Measurements from ENCODE around the gene LECT2.

LECT2 gene

GRCh38 chr5:135993880-135994636 is 39.3 kb upstream of the LECT2 start:
- no peak overlapping the region for H3K4ac ChIP-seq (ENCODE audit: low read depth, low read length)
- H2AK5ac ChIP-seq (ENCODE audit: low read length): no peak overlapping the region
- no peak overlapping the region for H3K18ac ChIP-seq (ENCODE audit: low read length)
- H3K27ac ChIP-seq (ENCODE audit: low read depth, low read length): no peak overlapping the region
- no peak overlapping the region for H4K8ac ChIP-seq (ENCODE audit: low read depth, low read length)
- no peaks in the 10 kb centered on the region for H3K36me3 ChIP-seq (ENCODE audit: control insufficient read depth, insufficient read depth, low read length)
- no peaks in the 10 kb centered on the region for H3K4me1 ChIP-seq (ENCODE audit: control insufficient read depth, low read depth, low read length)
- no peak overlapping the region for H3K23ac ChIP-seq (ENCODE audit: low read length)
- no peak overlapping the region for H3K4me3 ChIP-seq (ENCODE audit: low read length)
- no peaks in the 10 kb centered on the region for H3K27me3 ChIP-seq (ENCODE audit: insufficient read depth, low read length, poor library complexity)
- no peak for DNase-seq
- no peak overlapping the region for H2BK120ac ChIP-seq (ENCODE audit: low read depth, low read length)
- H2BK15ac ChIP-seq (replicated peaks; ENCODE audit: low read depth): no peak overlapping the region
- no peaks in the 10 kb centered on the region for H3K79me2 ChIP-seq (ENCODE audit: control insufficient read depth, insufficient read depth, low read length)
- H3K4me2 ChIP-seq (ENCODE audit: low read length): no peak overlapping the region
- no peaks in the 10 kb centered on the region for H3K79me1 ChIP-seq (ENCODE audit: low read length)
- WGBS (ENCODE audit: extremely low coverage, insufficient coverage, low lambda C conversion rate): no CpG with 5 or more reads among the region's 6 CpGs
- H3K56ac ChIP-seq (ENCODE audit: low read length): no peak overlapping the region
- H2BK5ac ChIP-seq (ENCODE audit: low read length): no peak overlapping the region
- H4K5ac ChIP-seq (ENCODE audit: low read length): no peak overlapping the region
- H3K9ac ChIP-seq (ENCODE audit: low read length): no peak overlapping the region

- Histone ChIP-seq H3K4me3 (ENCODE audit: low read length) (no peak overlapping the region), H3K4me2 (ENCODE audit: low read length) (no peak overlapping the region), H3K4ac (ENCODE audit: low read depth, low read length) (no peak overlapping the region), H2BK120ac (ENCODE audit: low read depth, low read length) (no peak overlapping the region), H3K56ac (ENCODE audit: low read length) (no peak overlapping the region), H3K79me2 (ENCODE audit: control insufficient read depth, insufficient read depth, low read length) (no peaks in the 10 kb centered on the region), H3K27me3 (ENCODE audit: insufficient read depth, low read length, poor library complexity) (no peaks in the 10 kb centered on the region), H3K79me1 (ENCODE audit: low read length) (no peaks in the 10 kb centered on the region), H3K18ac (ENCODE audit: low read length) (no peak overlapping the region), H3K4me1 (ENCODE audit: control insufficient read depth, low read depth, low read length) (no peaks in the 10 kb centered on the region), H4K8ac (ENCODE audit: low read depth, low read length) (no peak overlapping the region), H3K23ac (ENCODE audit: low read length) (no peak overlapping the region), H4K5ac (ENCODE audit: low read length) (no peak overlapping the region), H2BK15ac (replicated peaks; ENCODE audit: low read depth) (no peak overlapping the region), H3K9ac (ENCODE audit: low read length) (no peak overlapping the region), H3K27ac (ENCODE audit: low read depth, low read length) (no peak overlapping the region), H3K36me3 (ENCODE audit: control insufficient read depth, insufficient read depth, low read length) (no peaks in the 10 kb centered on the region), H2BK5ac (ENCODE audit: low read length) (no peak overlapping the region), H2AK5ac (ENCODE audit: low read length) (no peak overlapping the region)
- no CpG with 5 or more reads among the region's 6 CpGs for WGBS (ENCODE audit: extremely low coverage, insufficient coverage, low lambda C conversion rate)
- DNase-seq: no peak
Observed at GRCh38 chr5:135993335-135993879, 38.6 kb upstream of the LECT2 start.

GRCh38 chr5:135991429-135991828 is 36.6 kb upstream of the LECT2 start:
- no peaks in the 10 kb centered on the region for H3K4me1 ChIP-seq (ENCODE audit: control insufficient read depth, low read depth, low read length)
- no peak overlapping the region for H3K4me3 ChIP-seq (ENCODE audit: low read length)
- no peak overlapping the region for H2BK5ac ChIP-seq (ENCODE audit: low read length)

GRCh38 chr5:135990528-135991255 is 35.9 kb upstream of the LECT2 start:
- no peak overlapping the region for H2AK5ac ChIP-seq (ENCODE audit: low read length)
- no peak for DNase-seq
- no CpG with 5 or more reads among the region's 21 CpGs for WGBS (ENCODE audit: extremely low coverage, insufficient coverage, low lambda C conversion rate)
- no peak overlapping the region for H3K9ac ChIP-seq (ENCODE audit: low read length)
- no peak overlapping the region for H3K4me2 ChIP-seq (ENCODE audit: low read length)
- no peak overlapping the region for H3K56ac ChIP-seq (ENCODE audit: low read length)
- no peak overlapping the region for H4K8ac ChIP-seq (ENCODE audit: low read depth, low read length)
- no peak overlapping the region for H3K18ac ChIP-seq (ENCODE audit: low read length)
- H3K79me2 ChIP-seq (ENCODE audit: control insufficient read depth, insufficient read depth, low read length): no peaks in the 10 kb centered on the region
- H2BK120ac ChIP-seq (ENCODE audit: low read depth, low read length): no peak overlapping the region
- H2BK15ac ChIP-seq (replicated peaks; ENCODE audit: low read depth): no peak overlapping the region
- H2BK5ac ChIP-seq (ENCODE audit: low read length): no peak overlapping the region
- no peaks in the 10 kb centered on the region for H3K79me1 ChIP-seq (ENCODE audit: low read length)
- no peak overlapping the region for H3K27ac ChIP-seq (ENCODE audit: low read depth, low read length)
- no peak overlapping the region for H4K5ac ChIP-seq (ENCODE audit: low read length)
- H3K4me3 ChIP-seq (ENCODE audit: low read length): no peak overlapping the region
- no peak overlapping the region for H3K23ac ChIP-seq (ENCODE audit: low read length)
- H3K36me3 ChIP-seq (ENCODE audit: control insufficient read depth, insufficient read depth, low read length): no peaks in the 10 kb centered on the region
- H3K4me1 ChIP-seq (ENCODE audit: control insufficient read depth, low read depth, low read length): no peaks in the 10 kb centered on the region
- H3K27me3 ChIP-seq (ENCODE audit: insufficient read depth, low read length, poor library complexity): no peaks in the 10 kb centered on the region
- H3K4ac ChIP-seq (ENCODE audit: low read depth, low read length): no peak overlapping the region

More at GRCh38 chr5:135991429-135991828, 36.6 kb upstream of the LECT2 start:
- H3K4me2 ChIP-seq (ENCODE audit: low read length): no peak overlapping the region
- H3K27ac ChIP-seq (ENCODE audit: low read depth, low read length): no peak overlapping the region
- no peaks in the 10 kb centered on the region for H3K27me3 ChIP-seq (ENCODE audit: insufficient read depth, low read length, poor library complexity)
- no peak overlapping the region for H2BK120ac ChIP-seq (ENCODE audit: low read depth, low read length)
- H2AK5ac ChIP-seq (ENCODE audit: low read length): no peak overlapping the region
- H3K23ac ChIP-seq (ENCODE audit: low read length): no peak overlapping the region
- no peak overlapping the region for H3K4ac ChIP-seq (ENCODE audit: low read depth, low read length)
- no peak overlapping the region for H2BK15ac ChIP-seq (replicated peaks; ENCODE audit: low read depth)
- H4K8ac ChIP-seq (ENCODE audit: low read depth, low read length): no peak overlapping the region
- DNase-seq: no peak
- H3K79me1 ChIP-seq (ENCODE audit: low read length): no peaks in the 10 kb centered on the region
- no peak overlapping the region for H3K18ac ChIP-seq (ENCODE audit: low read length)
- no peak overlapping the region for H3K9ac ChIP-seq (ENCODE audit: low read length)
- no peaks in the 10 kb centered on the region for H3K36me3 ChIP-seq (ENCODE audit: control insufficient read depth, insufficient read depth, low read length)
- no CpG with 5 or more reads among the region's 6 CpGs for WGBS (ENCODE audit: extremely low coverage, insufficient coverage, low lambda C conversion rate)
- no peaks in the 10 kb centered on the region for H3K79me2 ChIP-seq (ENCODE audit: control insufficient read depth, insufficient read depth, low read length)
- H3K56ac ChIP-seq (ENCODE audit: low read length): no peak overlapping the region
- H4K5ac ChIP-seq (ENCODE audit: low read length): no peak overlapping the region

- H4K8ac ChIP-seq (ENCODE audit: low read depth, low read length): no peak overlapping the region
- no peak overlapping the region for H3K18ac ChIP-seq (ENCODE audit: low read length)
- no peak overlapping the region for H2BK15ac ChIP-seq (replicated peaks; ENCODE audit: low read depth)
- H2BK120ac ChIP-seq (ENCODE audit: low read depth, low read length): no peak overlapping the region
- no peak overlapping the region for H3K4me2 ChIP-seq (ENCODE audit: low read length)
- no peaks in the 10 kb centered on the region for H3K4me1 ChIP-seq (ENCODE audit: control insufficient read depth, low read depth, low read length)
- H3K23ac ChIP-seq (ENCODE audit: low read length): no peak overlapping the region
- no peaks in the 10 kb centered on the region for H3K79me1 ChIP-seq (ENCODE audit: low read length)
- no peak overlapping the region for H2BK5ac ChIP-seq (ENCODE audit: low read length)
- no peaks in the 10 kb centered on the region for H3K79me2 ChIP-seq (ENCODE audit: control insufficient read depth, insufficient read depth, low read length)
- no peak overlapping the region for H2AK5ac ChIP-seq (ENCODE audit: low read length)
- H4K5ac ChIP-seq (ENCODE audit: low read length): no peak overlapping the region
- no peak overlapping the region for H3K27ac ChIP-seq (ENCODE audit: low read depth, low read length)
- DNase-seq: no peak
- WGBS (ENCODE audit: extremely low coverage, insufficient coverage, low lambda C conversion rate): no CpG with 5 or more reads among the region's 7 CpGs
- no peaks in the 10 kb centered on the region for H3K36me3 ChIP-seq (ENCODE audit: control insufficient read depth, insufficient read depth, low read length)
- H3K9ac ChIP-seq (ENCODE audit: low read length): no peak overlapping the region
- no peak overlapping the region for H3K4me3 ChIP-seq (ENCODE audit: low read length)
- no peak overlapping the region for H3K56ac ChIP-seq (ENCODE audit: low read length)
- H3K27me3 ChIP-seq (ENCODE audit: insufficient read depth, low read length, poor library complexity): no peaks in the 10 kb centered on the region
- no peak overlapping the region for H3K4ac ChIP-seq (ENCODE audit: low read depth, low read length)
Observed at GRCh38 chr5:135989686-135990085, 34.9 kb upstream of the LECT2 start.

All from mesendoderm (in vitro differentiated cells).